ENCODE data around the gene FTCDNL1.

FTCDNL1 gene

DNA sequence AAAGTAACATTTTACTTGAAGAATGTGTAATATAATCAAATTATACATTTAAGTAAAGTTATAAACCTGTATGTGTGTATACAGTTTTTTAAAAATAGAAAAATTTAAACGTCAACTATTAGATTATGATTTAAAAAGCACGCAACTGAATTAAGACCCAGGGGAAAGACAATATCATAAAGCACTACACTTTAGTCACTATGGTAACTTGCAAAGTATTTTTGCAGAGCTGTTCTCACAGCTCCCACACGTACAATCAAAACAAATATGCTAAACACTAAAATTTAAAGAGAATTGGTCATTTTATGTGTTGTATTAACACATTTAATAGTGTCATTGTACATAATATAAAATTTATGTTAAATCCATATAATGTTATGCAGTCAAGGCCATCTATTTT is 59.7 kb downstream of the FTCDNL1 start:
- no peak for DNase-seq (ENCODE audit: low spot score)

DNA sequence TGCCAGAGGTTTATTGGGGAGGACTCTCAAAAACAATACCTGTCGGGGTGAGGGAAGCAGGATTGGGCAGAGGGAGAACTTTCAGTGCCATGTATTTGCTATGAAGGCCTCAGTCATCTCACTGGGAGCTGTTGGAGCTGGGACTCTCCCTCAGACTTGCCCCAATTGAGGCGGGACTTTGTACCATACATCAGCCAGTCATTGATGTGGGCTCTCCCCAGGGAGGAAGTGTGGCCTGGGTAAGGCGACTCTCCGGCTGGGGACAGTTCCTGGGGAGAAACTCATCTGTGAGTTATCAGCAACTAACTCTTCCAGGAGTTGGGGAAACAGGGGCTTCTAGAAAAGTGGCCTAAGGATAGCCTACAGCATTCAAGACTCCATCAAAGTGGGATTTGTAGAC is 66.5 kb downstream of the FTCDNL1 start:
- no peak for DNase-seq (ENCODE audit: low spot score)

DNA sequence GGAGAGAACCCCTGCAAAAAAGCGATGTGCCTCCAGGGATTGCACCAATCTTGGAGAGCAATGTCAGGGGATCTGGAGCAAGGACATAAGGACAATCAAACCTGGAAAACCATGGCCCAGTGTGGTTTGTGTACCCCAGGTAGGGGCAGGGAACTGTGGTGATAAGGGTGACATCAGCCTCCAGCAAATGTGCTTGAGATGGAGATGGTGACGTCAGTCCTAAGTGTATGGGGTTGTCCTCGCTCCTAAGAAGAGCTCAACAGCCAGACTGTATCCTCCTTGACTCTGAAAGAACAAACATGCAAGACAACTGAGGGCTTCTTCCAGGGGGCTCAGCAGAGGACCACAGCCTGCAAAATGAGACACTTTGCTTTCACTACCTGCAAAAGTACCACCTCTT is 71.4 kb downstream of the FTCDNL1 start:
- DNase-seq (ENCODE audit: low spot score): no peak

DNA sequence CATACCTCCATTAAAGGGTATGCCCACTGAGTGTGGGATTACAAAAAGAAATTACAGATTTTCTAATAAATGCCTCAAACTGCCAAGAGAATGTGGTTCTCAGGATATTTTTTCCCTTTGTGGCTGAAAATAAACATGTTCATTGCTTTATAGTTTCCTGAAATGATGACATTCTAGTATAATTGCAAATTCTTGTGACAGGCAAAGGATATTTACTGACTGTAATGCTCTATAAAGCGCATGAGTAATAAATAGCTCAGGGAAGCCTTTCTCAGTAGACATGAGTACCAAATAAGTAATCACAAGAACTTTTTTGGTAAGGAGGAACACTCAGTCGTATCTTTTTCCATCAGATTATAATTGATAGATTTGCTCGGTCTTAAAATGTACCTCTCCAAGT is 72.3 kb downstream of the FTCDNL1 start:
- no peak for DNase-seq (ENCODE audit: low spot score)

DNA sequence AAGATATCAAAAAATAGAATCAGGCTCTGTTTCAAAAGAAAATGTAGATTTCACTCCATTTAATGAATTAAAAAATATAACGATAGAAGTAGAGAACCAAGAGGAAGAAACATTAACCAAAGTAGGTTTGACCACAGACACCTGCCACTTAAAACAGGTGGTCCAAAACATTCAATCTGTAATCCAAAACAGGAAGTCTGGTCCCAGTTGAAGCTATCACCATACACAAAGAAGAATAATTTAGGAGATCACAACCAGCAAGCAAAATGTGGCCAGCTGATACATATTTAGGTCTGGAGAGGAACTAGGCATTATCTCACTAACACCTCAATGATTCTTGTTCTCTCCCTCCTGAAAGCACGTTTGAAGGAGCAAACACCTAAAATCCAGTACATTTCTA is 73.1 kb downstream of the FTCDNL1 start:
- DNase-seq (ENCODE audit: low spot score): no peak

DNA sequence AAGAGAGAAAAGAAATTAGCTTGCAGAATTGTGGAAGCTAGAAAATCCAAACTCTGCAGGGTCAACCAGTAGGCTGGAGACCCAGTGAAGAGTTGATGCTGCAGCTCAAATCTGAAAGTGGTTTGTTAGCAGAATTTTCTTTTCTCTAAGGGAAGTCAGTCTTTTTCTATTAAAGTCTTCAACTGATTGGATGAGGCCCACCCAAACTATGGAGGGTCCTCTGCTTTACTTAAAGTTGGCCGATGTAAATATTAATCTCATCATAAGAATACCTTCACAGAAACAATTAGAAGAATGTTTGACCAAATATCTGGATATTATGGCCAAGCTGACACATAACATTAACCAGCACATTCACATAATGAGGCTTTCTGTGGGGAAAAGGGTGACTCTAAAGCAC is 73.7 kb downstream of the FTCDNL1 start:
- no peak for DNase-seq (ENCODE audit: low spot score)

DNA sequence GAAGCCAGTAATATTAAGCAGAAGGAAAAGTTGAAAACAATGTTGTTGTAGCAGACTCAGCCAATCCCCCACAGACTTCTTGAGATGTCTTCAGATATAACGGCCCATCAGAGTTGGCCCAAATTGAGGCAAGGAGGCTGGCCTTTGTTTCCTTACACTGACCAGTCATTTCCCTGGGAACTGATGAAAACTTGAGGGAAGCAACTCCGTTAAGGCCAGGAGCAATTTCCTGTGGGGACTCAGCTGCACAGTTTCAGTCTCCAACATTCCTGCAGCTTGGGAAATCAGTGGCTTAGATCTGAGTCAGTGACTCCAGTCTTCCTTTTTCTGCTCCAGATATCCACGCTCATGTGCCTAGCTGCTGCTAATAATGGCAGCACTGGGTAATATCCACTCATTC is 75.7 kb downstream of the FTCDNL1 start:
- no peak for DNase-seq (ENCODE audit: low spot score)

DNA sequence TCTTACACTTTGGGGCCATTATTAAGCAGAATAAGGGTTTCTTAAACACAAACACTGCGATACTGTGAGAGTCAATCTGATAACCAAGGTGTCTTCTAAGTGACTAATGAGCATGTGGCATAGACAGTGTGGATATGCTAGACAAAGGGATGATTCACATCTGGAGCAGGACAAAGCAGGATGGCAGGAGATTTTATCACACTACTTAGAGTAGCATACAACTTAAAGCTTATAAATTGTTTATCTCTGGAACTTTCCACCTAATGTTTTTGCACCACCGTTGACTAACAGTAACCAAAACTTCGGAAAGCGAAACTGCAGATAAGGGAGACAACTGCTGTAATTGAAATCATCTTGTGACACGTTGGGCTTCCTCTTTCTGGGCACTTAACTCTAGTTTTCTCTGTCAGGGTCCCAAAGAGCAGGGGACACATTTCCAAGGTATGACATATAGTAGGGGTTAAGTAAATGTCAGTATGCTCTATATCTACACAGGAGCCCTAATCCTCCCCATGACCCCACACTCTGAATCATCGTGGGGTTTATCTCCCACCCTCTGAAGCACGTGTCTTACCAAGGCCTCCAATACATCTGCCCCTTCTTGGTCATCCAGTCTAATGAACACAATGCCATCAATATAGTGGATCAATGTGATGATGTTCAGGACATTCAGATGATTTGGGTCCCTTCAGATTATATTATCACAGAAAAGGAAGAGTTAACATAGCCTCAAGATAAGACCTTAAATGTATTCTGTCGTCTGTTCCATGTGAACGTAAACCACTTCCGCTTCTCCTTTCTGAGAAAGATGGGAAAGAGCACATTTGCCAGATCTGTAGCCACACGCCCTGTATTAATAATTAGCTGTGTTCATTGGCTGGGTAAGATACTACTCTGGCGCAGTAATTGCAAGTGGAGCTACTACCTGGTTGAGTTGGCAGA is 78.7 kb downstream of the FTCDNL1 start:
- DNase-seq (ENCODE audit: low spot score): no peak

DNA sequence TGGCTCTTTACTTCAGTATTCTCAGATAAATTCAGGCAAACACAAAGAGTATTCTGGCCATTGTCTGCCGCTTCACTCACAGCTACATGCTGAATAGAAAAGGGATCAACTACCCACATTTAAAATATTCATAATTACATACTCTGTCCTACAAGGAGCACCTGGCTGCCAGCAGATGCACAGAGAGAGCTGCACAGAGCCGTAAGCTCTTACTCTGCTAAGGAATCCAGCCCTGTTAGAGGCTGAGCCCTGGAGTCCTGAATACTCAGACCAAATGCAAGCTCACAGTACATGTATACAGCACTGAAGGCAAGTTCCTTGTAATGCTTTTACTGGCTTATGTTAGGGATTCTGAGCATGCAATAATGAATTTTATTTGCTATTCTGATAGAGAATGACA is 80.3 kb downstream of the FTCDNL1 start:
- DNase-seq (ENCODE audit: low spot score): no peak

DNA sequence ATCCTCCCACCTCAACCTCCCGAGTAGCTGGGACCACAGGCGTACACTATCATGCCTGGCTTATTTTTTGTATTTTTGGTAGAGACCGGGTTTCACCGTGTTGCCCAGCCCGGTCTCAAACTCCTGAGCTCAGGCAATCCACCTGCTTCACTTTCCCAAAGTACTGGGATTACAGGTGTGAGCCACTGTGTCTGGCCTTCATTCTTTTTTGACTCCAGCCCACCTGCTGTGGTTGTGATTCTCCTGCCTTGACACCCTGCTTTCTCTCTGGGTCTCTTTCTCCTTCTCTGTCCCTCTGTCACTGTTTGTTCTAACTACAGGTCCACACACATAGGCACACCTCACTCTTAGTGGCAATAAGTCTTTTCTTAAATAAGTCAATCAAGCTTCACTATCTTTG is 85.3 kb downstream of the FTCDNL1 start:
- DNase-seq (ENCODE audit: low spot score): no peak

DNA sequence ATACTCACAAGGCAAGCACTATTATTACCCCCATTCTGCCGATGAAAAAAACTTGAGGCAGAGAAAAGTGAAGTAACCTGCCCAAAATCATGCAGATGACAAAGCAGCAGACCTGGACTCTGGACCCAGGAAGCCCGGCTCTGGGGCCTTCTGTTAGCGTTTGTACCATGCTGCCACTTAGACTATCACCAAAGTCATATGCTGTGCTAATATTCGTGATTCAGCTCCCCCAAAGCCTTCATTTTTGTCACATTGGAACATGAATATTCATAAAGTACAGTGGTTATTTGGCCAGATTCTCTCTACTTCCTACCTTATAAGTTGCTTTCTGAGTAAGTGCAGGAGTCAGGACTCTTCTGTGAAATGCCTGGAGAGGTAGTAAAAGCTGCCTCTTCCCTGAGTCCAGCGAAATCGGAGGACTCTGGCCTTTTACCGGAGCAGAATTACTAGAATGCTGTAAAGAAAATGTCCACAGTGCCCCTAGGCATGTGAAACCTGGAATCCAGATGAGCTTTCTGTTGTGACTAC is 86.7 kb downstream of the FTCDNL1 start:
- no peak for DNase-seq (ENCODE audit: low spot score)

DNA sequence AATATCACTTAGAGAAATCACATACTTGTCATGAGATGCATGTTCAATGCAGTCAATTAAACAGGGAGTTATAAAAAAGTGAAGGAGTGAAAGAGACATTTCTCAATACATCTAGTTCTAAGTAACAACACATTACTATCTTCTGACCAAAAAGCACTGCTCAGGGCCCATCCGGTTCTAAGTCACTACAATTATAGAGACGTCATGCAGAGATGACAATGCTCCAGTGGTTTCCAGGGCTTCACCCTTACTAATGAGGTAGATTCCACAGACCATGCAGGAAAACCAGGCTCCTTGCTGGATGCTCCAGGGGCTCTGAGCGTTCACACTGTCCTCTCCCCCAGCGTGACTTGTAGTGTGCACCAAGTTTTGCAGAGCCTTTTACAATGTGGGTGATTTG is 88.0 kb downstream of the FTCDNL1 start:
- no peak for DNase-seq (ENCODE audit: low spot score)

DNA sequence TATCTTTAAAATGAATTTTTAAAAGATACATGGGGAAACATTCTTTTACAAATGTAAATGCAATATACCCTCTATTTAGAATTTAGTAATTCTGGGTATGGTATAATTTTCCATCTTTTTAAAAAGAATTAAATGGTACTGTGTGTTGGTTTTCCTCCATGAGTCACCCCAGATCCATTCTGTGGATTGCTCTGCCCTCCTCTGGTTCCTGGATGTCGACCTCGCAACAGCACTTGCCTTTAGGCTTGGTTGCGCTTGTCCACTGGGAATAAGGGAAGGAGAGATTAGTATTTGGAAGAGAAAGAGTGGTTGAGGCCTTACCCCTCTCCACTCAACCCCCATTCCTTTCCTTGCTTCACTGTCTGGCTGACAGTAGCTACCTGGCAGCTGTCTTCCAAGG is 90.4 kb downstream of the FTCDNL1 start:
- DNase-seq (ENCODE audit: low spot score): no peak

DNA sequence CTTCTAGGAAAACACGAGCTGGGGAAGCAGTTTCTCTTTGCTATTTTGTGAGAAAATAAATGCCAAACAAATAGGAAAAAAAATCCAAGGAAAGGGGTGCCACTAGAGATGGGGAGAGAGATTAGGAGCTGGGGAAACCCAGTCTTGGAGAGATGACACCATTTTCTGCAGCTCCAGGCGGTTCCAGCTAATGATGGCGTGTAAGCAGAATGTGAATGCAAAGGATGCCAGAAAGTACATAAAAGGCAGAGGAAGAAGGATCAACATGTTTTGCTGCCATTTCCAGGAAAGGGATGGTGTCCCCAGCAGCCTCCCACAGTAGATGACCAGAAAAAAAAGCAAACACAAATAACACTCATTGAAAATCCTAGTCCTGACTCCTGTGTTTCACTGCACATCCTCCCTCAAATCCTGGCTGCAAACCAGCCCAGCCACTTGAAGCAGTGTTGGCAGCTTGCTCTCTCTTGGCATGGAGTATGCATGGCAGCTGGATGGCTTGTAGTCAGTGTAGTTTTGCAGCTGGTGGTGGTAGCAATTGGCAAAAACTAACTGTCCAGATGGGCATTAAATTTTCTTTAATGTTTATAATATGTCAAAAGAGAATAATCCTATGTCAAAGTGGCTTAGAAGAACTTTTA is 93.6 kb downstream of the FTCDNL1 start:
- no peak for DNase-seq (ENCODE audit: low spot score)

DNA sequence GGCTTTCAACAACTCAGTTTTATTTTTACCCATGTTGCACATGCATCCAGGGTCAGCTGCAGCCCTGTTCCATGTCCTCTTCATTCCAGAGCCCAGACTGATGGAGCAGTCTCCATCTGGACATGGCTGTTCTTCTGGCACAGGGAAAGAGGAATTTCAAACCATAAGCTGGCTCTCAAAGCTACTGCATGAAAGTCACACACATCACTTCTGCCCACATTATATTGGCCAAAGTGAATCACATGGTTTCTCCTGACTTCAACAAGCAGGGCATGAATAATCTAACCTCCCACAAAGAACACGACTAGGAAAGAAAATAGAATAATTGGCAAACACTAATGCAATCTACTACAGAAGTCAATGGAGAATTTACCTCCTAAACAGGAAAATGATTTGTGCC is 94.2 kb downstream of the FTCDNL1 start:
- no peak for DNase-seq (ENCODE audit: low spot score)

DNA sequence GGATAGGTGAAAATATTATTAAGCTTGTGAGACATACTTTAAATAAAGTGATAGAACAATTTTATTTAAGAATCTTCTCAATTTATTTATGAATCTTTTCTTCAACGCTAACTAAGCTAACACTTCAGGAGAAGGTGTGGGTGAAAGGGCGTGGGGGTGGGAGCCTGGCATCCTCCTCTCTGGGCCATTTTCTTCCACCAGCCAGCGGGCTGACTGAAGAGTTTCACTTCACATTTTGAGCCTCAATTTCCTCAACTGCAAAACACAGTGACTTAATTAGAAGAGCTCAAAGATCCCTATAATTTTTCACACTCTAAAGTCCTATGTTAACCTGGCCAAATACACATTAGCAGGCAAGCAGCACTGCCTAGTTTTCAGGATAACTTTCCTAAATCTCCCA is 94.8 kb downstream of the FTCDNL1 start:
- DNase-seq (ENCODE audit: low spot score): no peak

DNA sequence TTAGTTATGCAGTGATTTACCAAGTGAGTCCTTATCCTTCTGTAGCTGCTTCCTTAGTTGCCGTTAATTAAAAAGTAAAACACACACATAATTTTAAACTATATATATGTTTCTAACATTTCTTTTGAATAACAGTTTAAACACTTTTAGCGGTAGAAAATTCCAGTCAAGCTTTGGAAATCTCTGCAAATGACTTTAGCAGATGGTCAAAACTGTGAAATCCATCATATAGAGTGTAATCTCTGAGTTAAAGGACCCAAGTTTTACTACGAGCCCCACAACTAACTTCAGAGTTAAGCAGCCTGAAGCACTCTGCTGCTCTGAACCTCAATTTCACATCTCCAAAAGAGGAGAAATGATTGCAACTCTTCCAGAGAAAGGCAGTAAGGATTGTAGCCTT is 96.2 kb downstream of the FTCDNL1 start:
- no peak for DNase-seq (ENCODE audit: low spot score)

DNA sequence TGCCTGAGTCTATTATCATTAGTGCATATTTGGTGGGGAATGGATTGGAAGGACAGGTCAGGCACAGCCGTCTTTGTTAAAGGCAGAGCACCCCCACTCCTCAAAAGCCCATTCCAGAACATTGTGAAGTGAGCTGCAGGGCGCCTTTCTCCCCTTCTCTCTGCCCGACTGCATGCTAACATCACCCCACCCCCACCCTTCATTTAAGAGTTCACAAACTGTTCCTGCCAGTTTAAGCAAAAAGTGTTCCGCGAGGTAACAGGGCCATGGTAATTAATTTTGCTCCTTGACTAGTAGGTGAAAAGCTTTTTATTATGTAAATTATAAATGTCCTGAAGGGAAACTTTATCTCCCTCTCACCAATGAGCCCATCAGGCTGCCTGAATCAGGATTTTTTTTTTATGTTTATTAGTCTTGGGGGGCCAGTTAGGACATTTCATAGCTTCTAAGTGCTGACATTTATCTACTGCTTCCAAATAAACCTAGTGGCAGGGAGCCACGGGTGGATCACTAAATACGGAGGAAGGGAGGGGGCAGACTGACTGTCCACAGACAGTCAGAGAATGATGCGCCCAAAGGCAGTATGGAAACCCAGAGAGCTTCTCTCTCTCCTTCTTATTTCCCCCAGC is 99.4 kb downstream of the FTCDNL1 start:
- no peak for DNase-seq (ENCODE audit: low spot score)

DNA sequence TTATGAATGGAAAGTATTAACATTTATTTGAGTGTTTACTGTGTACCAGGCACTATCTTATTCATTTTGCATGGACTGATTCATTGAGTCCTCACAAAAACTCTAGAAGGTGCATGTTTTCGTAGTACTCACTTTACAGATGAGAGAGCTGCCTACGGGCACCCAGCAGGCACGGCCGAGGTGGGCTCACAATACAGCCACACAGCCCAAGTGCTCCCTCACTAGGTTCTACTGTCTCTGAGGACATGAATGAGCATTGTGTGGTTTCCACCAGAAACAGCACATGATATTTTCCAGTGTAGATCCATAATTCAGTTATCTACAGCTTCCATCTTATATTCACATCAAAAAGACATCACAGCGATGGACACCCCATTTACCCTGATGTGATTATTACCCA is 101.4 kb downstream of the FTCDNL1 start:
- no peak for DNase-seq (ENCODE audit: low spot score)

DNA sequence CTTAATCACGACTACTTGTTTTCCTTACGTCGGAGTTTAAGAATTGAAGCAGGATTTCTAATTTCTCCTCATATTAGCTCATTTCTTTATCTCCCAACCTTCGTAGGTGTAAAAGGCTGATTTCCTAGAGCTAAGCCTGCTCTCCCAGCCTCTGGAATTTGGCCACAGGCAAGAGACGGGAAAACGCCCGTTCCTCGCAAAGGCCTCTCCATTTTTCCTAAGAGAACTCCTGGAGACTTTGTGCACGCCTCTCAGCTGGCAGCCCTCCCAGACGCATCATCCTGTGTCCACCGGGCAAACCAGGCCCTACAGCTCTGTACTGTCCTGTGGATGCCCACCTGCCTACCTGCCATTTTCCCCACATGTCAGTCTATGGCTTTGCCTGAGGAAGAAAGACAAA is 106.3 kb downstream of the FTCDNL1 start:
- no peak for DNase-seq (ENCODE audit: low spot score)

DNA sequence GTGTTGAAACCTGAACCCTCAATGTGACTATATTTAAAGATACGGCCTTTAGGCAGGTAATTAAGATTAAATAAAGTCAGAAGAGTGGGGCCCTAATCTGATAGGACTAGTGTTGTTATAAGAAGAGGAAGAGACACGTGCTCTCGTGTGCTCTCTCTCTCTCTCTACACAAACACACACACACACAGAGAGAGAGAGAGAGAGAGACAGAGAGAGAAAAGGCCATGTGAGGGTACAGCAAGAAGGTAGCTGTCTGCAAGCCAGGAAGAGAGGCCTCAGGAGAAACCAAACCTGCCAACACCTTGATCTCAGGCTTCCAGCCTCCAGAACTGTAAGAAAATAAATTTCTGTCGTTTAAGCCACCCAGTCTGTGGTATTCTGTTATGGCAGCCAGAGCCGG is 106.7 kb downstream of the FTCDNL1 start:
- no peak for DNase-seq (ENCODE audit: low spot score)

DNA sequence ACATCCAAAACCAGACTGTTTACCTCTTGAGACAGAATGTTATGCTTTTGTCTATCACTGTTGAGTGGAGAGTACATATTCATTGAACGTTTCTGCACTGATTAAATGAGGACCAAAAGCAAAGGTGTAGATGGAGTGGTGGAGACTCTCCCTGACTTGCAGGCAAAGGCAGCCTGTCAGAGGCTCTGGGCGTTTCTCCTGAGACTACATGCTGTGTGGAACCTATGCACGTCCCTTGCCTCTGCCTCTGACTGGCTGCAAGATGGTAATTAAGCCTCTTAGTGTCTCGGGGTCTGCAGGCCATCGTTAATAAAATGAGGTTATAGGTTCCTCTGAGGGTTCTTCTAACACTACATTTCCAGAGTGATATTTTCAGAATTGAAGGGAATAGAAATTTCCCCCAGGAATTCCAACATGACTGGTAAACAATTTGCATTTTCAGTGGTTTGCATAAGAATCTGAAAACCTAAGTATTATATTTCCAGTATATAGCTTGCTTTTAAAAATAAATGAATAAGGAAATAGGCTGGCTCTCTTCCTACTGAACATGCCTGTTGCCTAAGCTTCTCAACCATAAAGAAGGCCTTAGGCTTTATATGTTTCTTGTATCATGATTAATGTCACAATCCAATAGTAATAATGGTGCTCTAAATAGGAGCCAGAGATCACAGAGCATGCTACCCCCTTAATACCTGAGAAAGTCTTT is 107.4 kb downstream of the FTCDNL1 start:
- DNase-seq (ENCODE audit: low spot score): no peak
